Activated naive CD4-positive, alpha-beta T cell (primary cell): ENCODE measurements around the gene IL34.
"Not testable (repeated sequence)": the region's sequence is repeated elsewhere in the genome, so short reads cannot be mapped to it uniquely, and the experiment has no call there.

ENCODE experiments used
- DNase-seq, 4 experiments: peaks; one replicate each; lab custom pipeline; 2025; lab: John Stamatoyannopoulos, UW

Gene IL34

DNA sequence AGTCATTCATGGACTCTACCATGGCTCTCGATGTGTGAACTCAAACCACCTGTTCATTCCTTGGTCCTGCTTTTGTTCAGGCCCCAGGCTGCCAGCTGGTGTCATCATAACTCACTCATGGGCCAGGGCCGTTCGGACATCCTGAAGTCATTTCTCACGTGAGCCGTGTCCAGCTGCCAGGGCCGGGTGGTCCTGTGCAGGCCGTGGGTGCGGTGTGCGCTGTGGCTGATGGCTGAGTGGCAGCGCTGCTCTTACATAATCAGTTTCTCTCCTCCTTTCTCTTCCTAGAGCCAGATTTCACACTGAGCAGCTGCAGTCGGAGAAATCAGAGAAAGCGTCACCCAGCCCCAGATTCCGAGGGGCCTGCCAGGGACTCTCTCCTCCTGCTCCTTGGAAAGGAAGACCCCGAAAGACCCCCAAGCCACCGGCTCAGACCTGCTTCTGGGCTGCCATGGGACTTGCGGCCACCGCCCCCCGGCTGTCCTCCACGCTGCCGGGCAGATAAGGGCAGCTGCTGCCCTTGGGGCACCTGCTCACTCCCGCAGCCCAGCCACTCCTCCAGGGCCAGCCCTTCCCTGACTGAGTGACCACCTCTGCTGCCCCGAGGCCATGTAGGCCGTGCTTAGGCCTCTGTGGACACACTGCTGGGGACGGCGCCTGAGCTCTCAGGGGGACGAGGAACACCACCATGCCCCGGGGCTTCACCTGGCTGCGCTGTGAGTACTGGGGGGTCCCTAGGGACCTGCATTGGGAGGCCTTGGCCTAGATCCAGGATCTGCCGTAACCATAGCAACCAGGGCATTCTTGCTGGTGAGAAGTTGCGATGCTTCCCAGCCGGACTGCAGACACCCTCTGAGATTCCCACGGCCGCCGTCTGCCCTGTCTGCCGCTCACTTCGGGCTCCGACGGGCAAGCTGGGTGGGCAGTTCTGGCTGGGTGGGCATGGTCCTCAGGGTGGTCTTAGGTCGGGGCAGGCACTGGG is at the start of gene IL34:
TSS of gene IL34 (plus strand) at position 300 of the 982 bp plus-strand sequence. CDS start at position 689, 389 bp downstream.
- DNase-seq, result no peak

DNA sequence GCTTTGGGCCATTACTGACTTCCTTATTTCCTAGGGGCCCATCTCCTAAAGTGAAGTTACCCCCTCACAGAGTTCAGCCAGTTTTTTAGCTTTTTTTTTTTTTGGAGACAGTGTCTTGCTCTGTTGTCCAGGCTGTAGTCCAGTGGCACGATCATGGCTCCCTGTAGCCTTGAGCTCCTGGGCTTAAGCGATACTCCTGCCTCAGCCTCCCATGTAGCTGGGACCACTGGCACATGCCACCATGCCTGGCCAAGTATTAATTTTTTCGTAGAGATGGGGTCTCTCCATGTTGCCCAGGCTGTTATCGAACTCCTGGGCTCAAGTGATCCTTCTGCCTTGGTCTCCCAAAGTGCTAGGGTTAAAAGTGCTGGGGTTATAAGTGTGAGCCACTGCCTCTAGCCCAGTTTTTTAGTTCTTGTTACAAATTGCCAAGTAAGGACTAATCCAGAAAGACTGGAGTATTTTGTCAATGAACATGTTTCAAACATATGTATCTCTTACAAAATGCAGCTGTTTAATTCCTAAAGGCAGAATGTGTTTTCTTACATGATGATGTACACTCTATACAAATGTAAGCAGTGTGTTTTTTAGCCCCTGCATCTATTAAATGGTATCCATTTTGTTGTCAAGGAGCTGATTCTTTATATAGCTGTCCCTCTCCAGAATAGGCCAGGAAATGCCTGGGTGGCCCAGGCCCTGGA is 49.1 kb upstream of the IL34 start:
- no peak for DNase-seq

DNA sequence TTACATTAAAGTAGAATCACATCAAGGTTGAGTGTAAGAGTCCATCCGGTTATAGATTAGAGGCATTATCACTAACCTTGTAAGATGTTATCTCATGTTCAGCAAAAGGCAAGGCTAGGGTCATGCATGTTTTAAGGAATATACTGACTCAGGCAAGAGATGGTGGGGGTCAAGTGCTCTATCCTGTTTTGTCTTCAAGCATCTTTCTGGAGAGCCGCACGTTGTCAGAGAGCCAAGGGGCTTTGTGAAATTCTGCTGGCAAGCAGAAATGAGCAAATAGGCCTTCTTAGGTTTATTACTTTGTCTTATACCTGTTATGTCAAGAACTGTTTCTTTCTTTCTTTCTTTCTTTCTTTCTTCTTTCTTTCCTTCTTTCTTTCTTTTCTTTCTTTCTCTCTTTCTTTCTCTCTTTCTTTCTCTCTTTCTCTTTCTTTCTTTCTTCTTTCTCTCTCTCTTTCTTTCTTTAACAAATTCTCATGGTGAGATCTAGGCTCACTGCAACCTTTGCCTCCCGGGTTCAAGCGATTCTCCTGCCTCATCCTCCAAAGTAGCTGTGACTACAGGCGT is 47.3 kb upstream of the IL34 start:
- DNase-seq, result no peak

- no peak for DNase-seq
Observed at GRCh38 chr16:70600730-70601129, 45.6 kb upstream of the IL34 start.

DNA sequence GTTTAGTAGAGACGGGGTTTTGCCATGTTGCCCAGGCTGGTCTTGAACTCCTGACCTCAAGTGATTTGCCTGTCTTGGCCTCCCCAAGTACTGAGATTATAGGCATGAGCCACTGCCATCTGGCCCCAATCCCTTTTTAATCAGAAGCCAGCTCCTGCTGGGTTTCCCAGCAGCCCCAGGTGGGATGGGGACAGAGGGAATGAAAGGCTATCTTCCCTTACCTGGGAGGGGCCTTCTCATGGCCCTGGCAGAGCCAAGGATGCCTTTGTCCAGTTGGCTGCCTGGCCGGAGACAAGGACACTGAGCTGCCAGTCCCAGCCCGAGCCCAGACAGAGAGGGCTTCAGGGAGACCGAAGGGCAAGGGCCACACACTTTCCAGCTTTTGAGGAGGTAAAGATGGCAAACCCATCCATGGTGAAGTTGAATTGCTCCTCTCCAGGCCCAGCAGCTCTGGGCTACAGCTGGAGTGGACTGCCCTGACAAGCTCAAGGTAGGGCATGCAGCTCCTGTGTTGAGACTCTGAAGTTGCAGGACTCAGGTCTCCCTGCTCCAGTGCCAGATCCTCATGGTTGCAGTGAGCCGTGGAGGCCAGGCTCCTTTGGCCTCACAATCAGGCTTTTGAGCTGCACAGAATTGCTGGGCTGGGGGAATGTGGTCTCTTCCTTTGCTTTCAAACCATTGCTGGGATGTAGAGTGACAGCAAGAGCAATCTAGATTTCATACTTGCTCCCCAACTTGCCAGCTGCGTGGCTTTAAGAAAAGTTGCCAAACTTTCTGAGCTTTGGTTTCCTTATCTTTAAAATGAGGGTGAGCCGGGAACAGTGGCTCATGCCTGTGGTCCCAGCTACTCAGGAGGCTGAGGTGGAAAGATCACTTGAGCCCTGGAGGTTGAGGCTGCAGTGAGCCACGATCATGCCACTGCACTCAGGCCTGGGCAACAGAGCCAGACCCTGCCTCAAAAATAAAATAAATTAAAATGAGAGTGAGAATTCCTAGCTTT is 44.5 kb upstream of the IL34 start:
- no peak for DNase-seq

DNA sequence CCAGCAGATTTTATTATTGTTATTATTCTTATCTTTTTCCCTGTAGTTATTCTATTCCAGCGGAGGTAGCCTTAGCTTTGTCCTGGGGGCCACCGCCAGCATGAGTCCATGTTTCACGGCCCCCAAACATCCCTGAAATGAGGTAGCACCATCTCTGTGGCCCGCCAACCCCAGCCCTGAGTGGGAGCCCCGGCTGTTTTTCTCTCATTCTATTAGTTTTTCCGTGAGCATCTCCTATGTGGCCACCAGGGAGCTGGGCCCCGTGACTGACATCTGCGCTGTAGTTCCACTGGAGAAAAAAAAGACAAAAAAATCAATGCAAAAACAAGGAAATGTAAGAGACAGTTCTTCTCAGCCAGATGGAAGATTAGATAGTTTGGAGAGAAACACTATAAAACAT is 43.5 kb upstream of the IL34 start:
- DNase-seq, result no peak

- no peak for DNase-seq
Observed at GRCh38 chr16:70604407-70605282, 41.7 kb upstream of the IL34 start.

GRCh38 chr16:70605283-70605657 is 41.1 kb upstream of the IL34 start:
- DNase-seq, result no peak

DNA sequence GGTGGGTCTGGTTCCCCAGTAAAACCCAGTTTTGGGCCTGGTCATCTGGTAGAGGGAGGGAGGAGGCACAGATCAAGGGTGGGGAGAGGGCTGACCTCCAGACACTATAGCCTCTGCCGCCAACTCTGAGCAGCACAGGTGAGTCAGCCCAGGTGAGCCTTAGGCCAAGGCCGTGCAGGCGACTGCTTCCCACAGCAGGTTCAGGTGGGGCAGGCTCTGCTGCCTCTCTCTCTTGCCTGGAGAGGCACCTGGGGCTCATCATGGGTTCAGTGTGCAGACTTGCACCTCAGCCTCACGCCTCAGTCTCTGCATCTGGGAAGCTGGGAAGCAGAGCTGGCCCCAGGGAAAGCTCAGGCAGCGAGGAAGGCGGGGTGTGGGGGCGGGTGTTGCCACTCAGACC is 37.8 kb upstream of the IL34 start:
- no peak for DNase-seq

- DNase-seq, result no peak
Observed at GRCh38 chr16:70610273-70611223, 35.8 kb upstream of the IL34 start.

DNA sequence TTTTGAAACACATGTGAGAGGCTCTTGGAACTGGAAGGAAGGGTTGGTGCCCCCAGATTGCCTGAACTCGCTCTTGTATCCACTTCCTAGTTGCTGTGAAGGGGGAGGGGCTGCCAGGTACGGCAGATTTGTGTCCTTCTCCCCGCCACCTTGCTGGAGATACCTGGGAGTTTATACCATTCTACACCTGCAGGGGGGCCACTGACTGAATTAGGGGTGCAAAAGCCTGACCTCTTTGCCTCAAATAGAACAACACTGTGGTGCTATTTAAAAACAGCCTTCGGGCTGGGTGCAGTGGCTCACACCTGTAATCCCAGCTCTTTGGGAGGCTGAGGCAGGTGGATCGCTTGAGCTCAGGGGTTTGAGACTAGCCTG is 35.1 kb upstream of the IL34 start:
- no peak for DNase-seq

GRCh38 chr16:70611785-70612303 is 34.5 kb upstream of the IL34 start:
- DNase-seq, result no peak

GRCh38 chr16:70612931-70613330 is 33.4 kb upstream of the IL34 start:
- no peak for DNase-seq

GRCh38 chr16:70614208-70614951 is 32.0 kb upstream of the IL34 start:
- no peak for DNase-seq

GRCh38 chr16:70615945-70616344 is 30.4 kb upstream of the IL34 start:
- no peak for DNase-seq

- not testable (repeated sequence) for DNase-seq
Observed at GRCh38 chr16:70621864-70622263, 24.5 kb upstream of the IL34 start.

GRCh38 chr16:70627696-70628095 is 18.7 kb upstream of the IL34 start:
- no peak for DNase-seq

DNA sequence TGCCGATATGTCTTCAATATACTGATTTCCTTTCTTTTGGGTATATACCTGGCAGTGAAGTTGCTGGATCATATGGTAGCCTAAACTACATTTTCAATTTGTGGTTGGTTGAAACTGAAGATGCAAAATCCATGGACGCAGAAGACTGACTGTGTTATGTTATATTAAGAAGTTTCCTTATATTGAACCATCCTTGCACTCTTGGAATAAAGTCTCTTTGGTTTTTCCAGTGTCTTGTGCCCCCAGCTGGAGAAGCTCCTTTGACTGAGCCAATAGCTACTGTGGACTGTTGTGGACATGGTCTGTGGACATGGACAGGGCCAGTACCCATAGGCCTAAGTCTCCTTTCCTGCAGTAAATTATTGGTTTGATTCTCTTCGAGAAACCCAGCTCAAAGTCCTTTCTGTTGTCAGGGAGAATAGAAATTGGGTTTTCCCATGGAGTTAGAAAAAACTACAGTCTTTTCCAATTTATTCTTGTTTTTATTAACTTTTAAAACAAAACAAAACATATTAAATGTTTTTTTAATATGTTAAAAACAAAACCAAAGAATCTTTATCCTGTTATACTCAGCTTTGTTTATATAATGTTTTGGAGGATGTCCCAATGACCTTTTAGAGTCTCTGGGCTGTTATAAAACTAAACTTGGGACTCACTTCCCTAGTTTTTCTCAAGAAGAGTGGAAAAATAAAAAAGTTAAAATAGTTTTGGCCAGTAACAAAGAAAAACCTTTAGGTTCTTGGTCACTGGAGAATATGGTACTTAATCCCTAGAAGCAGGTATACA is 15.2 kb upstream of the IL34 start:
- DNase-seq, result no peak
